Activated CD8-positive, alpha-beta memory T cell treated with anti-CD3 and anti-CD28 coated beads, Interleukin-2, amount 50 U/mL, for 1 hour (primary cell): ENCODE results near the gene TMA7.
A peak's percentile ranks its signal among the peaks of the same experiment; 100 is the strongest.
"Not testable (repeated sequence)": the region's sequence is repeated elsewhere in the genome, so short reads cannot be mapped to it uniquely, and the experiment has no call there.

Experiments
- DNase-seq: peaks from one replicate; pipeline ENCODE4 v3.0.0-alpha.2; 2020; ENCODE audit errors: extremely low read depth

Gene TMA7

GRCh38 chr3:48439820-48440589 lies at the start of gene TMA7, which contains the start of gene CCDC51:
Gene TMA7 (plus strand): TSS chr3:48440257. CDS start chr3:48440297, 40 bp downstream.
Gene CCDC51 (minus strand): TSS chr3:48440119. CDS start chr3:48435128, 4,991 bp downstream.
- peak; percentile 94 for DNase-seq

- DNase-seq, result no peak
These were observed 45.7 kb upstream of the TMA7 start for GRCh38 chr3:48394391-48394790.

- no peak for DNase-seq
These were observed 44.3 kb upstream of the TMA7 start for GRCh38 chr3:48395714-48396113.

- no peak for DNase-seq
These were observed 42.0 kb upstream of the TMA7 start for GRCh38 chr3:48397767-48398681.

GRCh38 chr3:48398701-48399386 lies 41.2 kb upstream of the TMA7 start:
- no peak for DNase-seq

- DNase-seq, result no peak
These were observed 40.5 kb upstream of the TMA7 start for GRCh38 chr3:48399387-48400172.

- peak; percentile 28 for DNase-seq
These were observed 39.1 kb upstream of the TMA7 start for GRCh38 chr3:48400824-48401433.

- DNase-seq, result not testable (repeated sequence)
These were observed 38.6 kb upstream of the TMA7 start for GRCh38 chr3:48401434-48401901.

GRCh38 chr3:48402281-48402732 lies 37.8 kb upstream of the TMA7 start:
- no peak for DNase-seq

- DNase-seq, result no peak
These were observed 37.1 kb upstream of the TMA7 start for GRCh38 chr3:48402907-48403306.

- DNase-seq, result no peak
These were observed 36.3 kb upstream of the TMA7 start for GRCh38 chr3:48403533-48404439.

GRCh38 chr3:48404440-48405342 lies 35.4 kb upstream of the TMA7 start:
- DNase-seq, result no peak

GRCh38 chr3:48405343-48405881 lies 34.6 kb upstream of the TMA7 start:
- no peak for DNase-seq

GRCh38 chr3:48405971-48406370 lies 34.1 kb upstream of the TMA7 start:
- no peak for DNase-seq

GRCh38 chr3:48406443-48407431 lies 33.3 kb upstream of the TMA7 start:
- DNase-seq, result no peak

GRCh38 chr3:48407542-48408099 lies 32.4 kb upstream of the TMA7 start:
- DNase-seq, result no peak
